HepG2 (cell line): ENCODE measurements around the gene KLC4. TPM values are rescaled to one million over a fixed set of nuclear protein-coding genes. Genes with fewer than 3 reads are reported as not detected.

ENCODE experiments used
- CBX1 ChIP-seq: IDR thresholded peaks from one replicate; pipeline ENCODE4 v1.6.1; 2016; ENCODE audit warnings: antibody characterized with exemption, low read depth
- E2F5 ChIP-seq: sonication (generic); formaldehyde crosslinking; conservative IDR thresholded peaks from 2 replicates; pipeline ENCODE4 v1.4.0; 2020; ENCODE audit warnings: missing genetic modification reagents
- GFI1 ChIP-seq: sonication (generic); formaldehyde crosslinking; IDR thresholded peaks from 2 replicates; pipeline ENCODE4 v1.5.0; 2020; ENCODE audit warnings: missing genetic modification reagents, mild to moderate bottlenecking, borderline replicate concordance
- GLI4 ChIP-seq: sonication (generic); formaldehyde crosslinking; IDR thresholded peaks from 2 replicates; pipeline ENCODE4 v1.5.1; 2020; ENCODE audit warnings: missing genetic modification reagents, mild to moderate bottlenecking, moderate library complexity, borderline replicate concordance
- JDP2 ChIP-seq: sonication (generic); formaldehyde crosslinking; IDR thresholded peaks from 2 replicates; pipeline ENCODE4 v1.8.1; 2022; ENCODE audit warnings: missing genetic modification reagents, borderline replicate concordance
- NFKB2 ChIP-seq: sonication (generic); formaldehyde crosslinking; IDR thresholded peaks from 2 replicates; pipeline ENCODE4 v1.4.0; 2020; ENCODE audit warnings: missing genetic modification reagents, borderline replicate concordance
- NRL ChIP-seq: sonication (generic); formaldehyde crosslinking; IDR thresholded peaks from 2 replicates; pipeline ENCODE4 v1.5.0; 2020; ENCODE audit warnings: missing genetic modification reagents, mild to moderate bottlenecking, moderate library complexity, borderline replicate concordance
- PCBP1 ChIP-seq: fragments of 200-400 bp; formaldehyde crosslinking; IDR thresholded peaks from 2 replicates; pipeline ENCODE4 v1.6.1; 2017; ENCODE audit warnings: mild to moderate bottlenecking, low read depth, low read length, borderline replicate concordance
- PHF20 ChIP-seq: sonication (generic); formaldehyde crosslinking; IDR thresholded peaks from 2 replicates; pipeline ENCODE4 v1.5.0; 2020; ENCODE audit warnings: mild to moderate bottlenecking, missing genetic modification reagents
- PLSCR1 ChIP-seq: sonication (generic); formaldehyde crosslinking; IDR thresholded peaks from 2 replicates; pipeline ENCODE4 v1.5.0; 2020; ENCODE audit warnings: missing genetic modification reagents, mild to moderate bottlenecking, borderline replicate concordance
- POLR2A ChIP-seq, 2 experiments: IDR thresholded peaks; 2 replicates each; pipeline ENCODE4 v1.6.1; 2011; ENCODE audit warnings: low read depth in 2 of 2, low read length in 2 of 2, mild to moderate bottlenecking in 1 of 2, moderate library complexity in 1 of 2; ENCODE audit not compliant: insufficient read depth in 1 of 2
- SAFB2 ChIP-seq: sonication (generic); formaldehyde crosslinking; IDR thresholded peaks from 2 replicates; pipeline ENCODE4 v1.5.1; 2020; ENCODE audit warnings: missing genetic modification reagents, low read depth, mild to moderate bottlenecking, borderline replicate concordance
- SALL1 ChIP-seq: sonication (generic); formaldehyde crosslinking; IDR thresholded peaks from 2 replicates; pipeline ENCODE4 v1.8.0; 2022; ENCODE audit warnings: mild to moderate bottlenecking, missing genetic modification reagents
- SMAD3 ChIP-seq: sonication (generic); formaldehyde crosslinking; IDR thresholded peaks from 2 replicates; pipeline ENCODE4 v1.4.0; 2020; ENCODE audit warnings: missing genetic modification reagents
- THAP11 ChIP-seq: IDR thresholded peaks from 2 replicates; pipeline ENCODE4 v1.6.1; 2016; ENCODE audit warnings: missing biosample characterization, missing genetic modification reagents
- ZNF160 ChIP-seq: sonication (generic); formaldehyde crosslinking; IDR thresholded peaks from 2 replicates; pipeline ENCODE4 v1.8.0; 2022; ENCODE audit warnings: mild to moderate bottlenecking, inconsistent platforms, missing genetic modification reagents
- ZNF235 ChIP-seq: sonication (generic); formaldehyde crosslinking; IDR thresholded peaks from 2 replicates; pipeline ENCODE4 v1.8.1; 2023; ENCODE audit warnings: mild to moderate bottlenecking, missing genetic modification reagents, borderline replicate concordance
- ZNF343 ChIP-seq: sonication (generic); formaldehyde crosslinking; IDR thresholded peaks from 2 replicates; pipeline ENCODE4 v1.4.0; 2020; ENCODE audit warnings: mild to moderate bottlenecking, missing genetic modification reagents
- ZNF660 ChIP-seq: sonication (generic); formaldehyde crosslinking; IDR thresholded peaks from 2 replicates; pipeline ENCODE4 v1.5.1; 2020; ENCODE audit warnings: mild to moderate bottlenecking, low read depth, missing genetic modification reagents, borderline replicate concordance
- ZNF710 ChIP-seq: sonication (generic); formaldehyde crosslinking; IDR thresholded peaks from 2 replicates; pipeline ENCODE4 v1.5.0; 2020; ENCODE audit warnings: mild to moderate bottlenecking, missing genetic modification reagents, borderline replicate concordance
- ZNF747 ChIP-seq: sonication (generic); formaldehyde crosslinking; IDR thresholded peaks from 2 replicates; pipeline ENCODE4 v1.8.1; 2023; ENCODE audit warnings: missing genetic modification reagents, mild to moderate bottlenecking, borderline replicate concordance
- ZNF800 ChIP-seq: sonication (generic); formaldehyde crosslinking; IDR thresholded peaks from 2 replicates; pipeline ENCODE4 v1.4.0; 2020; ENCODE audit warnings: missing genetic modification reagents
- ZNF891 ChIP-seq: sonication (generic); formaldehyde crosslinking; IDR thresholded peaks from 2 replicates; pipeline ENCODE4 v1.5.0; 2020; ENCODE audit warnings: mild to moderate bottlenecking, missing genetic modification reagents
- polyA plus RNA-seq, 8 experiments: library from polyadenylated mRNA; depleted of rRNA in 3 of 8; stranded (reverse) in 7 of 8; unstranded in 1 of 8; fragments of >200 nt; fragmentation: Illumina TruSeq in 4 of 8; extraction: Trizol in 4 of 8; gene quantifications; 2 replicates each; pipeline versions ENCODE4 v1.2.1 to v1.2.3, GENCODE V29; 2011 to 2016; ENCODE audit warnings: low read depth in 4 of 8, missing spikeins in 1 of 8, mixed read lengths in 1 of 8; ENCODE audit not compliant: insufficient read depth in 1 of 8
- total RNA-seq, 5 experiments: library from RNA; depleted of rRNA; stranded (reverse); fragments of >200 nt; fragmentation: Illumina TruSeq; extraction: Trizol; gene quantifications; 2 replicates each; pipeline ENCODE4 v1.2.3, GENCODE V29; 2016; ENCODE audit warnings: low read depth in 1 of 5

KLC4 gene
- total and polyA plus RNA-seq, 2 of the 13 experiments (the other 11 are each of a cell fraction or from before 2014, with no cell fraction given) = 45.4 to 70.4 TPM

- TF ChIP-seq ZNF891 (CRISPR knock-in tag) (no peak; the same call in 1 of the 2 replicates), PLSCR1 (CRISPR knock-in tag) (no peak), NFKB2 (0 out of 2 replicates have a peak, but pooled peaks have one; percentile 8), ZNF160 (CRISPR knock-in tag) (0 out of 2 replicates have a peak, but pooled peaks have one; percentile 39), E2F5 (CRISPR knock-in tag) (0 out of 2 replicates have a peak, but pooled peaks have one; percentile 10), ZNF710 (no peak), ZNF800 (CRISPR knock-in tag) (peak; percentile 96), ZNF235 (CRISPR knock-in tag) (peak; percentile 26; the same call in 1 of the 2 replicates), ZNF343 (CRISPR knock-in tag) (peak; percentile 64; the same call in 1 of the 2 replicates), GFI1 (no peak; the same call in 1 of the 2 replicates), GLI4 (CRISPR knock-in tag) (peak; percentile 6; the same call in 1 of the 2 replicates), PHF20 (CRISPR knock-in tag) (peak; percentile 33; the same call in 1 of the 2 replicates), NRL (CRISPR knock-in tag) (0 out of 2 replicates have a peak, but pooled peaks have one; percentile 59), SALL1 (CRISPR knock-in tag) (peak; percentile 65), THAP11 (CRISPR knock-in tag) (peak; percentile 44; the same call in 1 of the 2 replicates), JDP2 (no peak), ZNF660 (no peak), CBX1 (no peak), ZNF747 (CRISPR knock-in tag) (0 out of 2 replicates have a peak, but pooled peaks have one; percentile 13), PCBP1 (0 out of 2 replicates have a peak, but pooled peaks have one; percentile 25), SAFB2 (CRISPR knock-in tag) (peak; percentile 43; the same call in 1 of the 2 replicates), POLR2A (IDR thresholded peaks at IDR 0.05; ENCODE audit: insufficient read depth in 1 of 2, low read depth in 2 of 2, low read length in 2 of 2) (peak; percentile 24 to 32; a peak in 1 of 4 replicates), SMAD3 (CRISPR knock-in tag) (no peak)
Measured at GRCh38 chr6:43076464-43077332, 17.3 kb downstream of the KLC4 start (continued).
